ENCODE data around the gene TMEM151B. TPM values are rescaled to one million over a fixed set of nuclear protein-coding genes. Genes with fewer than 3 reads are reported as not detected.

TMEM151B gene
- total RNA-seq, 1 donor from 2014 or later = not detected

DNA sequence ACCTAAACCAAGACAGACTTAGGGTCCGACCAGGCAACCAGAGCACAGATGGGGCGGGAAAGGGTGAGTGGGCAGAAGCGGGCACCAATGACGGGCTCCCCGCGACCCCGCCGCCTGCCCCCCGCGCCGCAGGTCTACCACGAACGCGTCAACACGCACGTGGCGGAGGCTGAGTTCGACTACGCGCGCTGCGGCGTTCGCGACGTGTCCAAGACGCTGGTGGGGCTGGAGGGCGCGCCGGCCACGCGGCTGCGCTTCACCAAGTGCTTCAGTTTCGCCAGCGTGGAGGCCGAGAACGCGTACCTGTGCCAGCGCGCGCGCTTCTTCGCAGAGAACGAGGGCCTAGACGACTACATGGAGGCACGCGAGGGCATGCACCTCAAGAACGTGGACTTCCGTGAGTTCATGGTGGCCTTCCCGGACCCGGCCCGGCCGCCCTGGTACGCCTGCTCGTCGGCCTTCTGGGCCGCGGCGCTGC is 5.1 kb downstream of the TMEM151B start:
- ATAC-seq (ENCODE audit: low read depth) (no peak), DNase-seq (no peak)
- H3K27ac Mint-ChIP-seq = no peak overlapping the region
- H3K36me3 Mint-ChIP-seq (ENCODE audit: low read depth) = no peaks in the 10 kb centered on the region
- TF ChIP-seq, protein P1, sequence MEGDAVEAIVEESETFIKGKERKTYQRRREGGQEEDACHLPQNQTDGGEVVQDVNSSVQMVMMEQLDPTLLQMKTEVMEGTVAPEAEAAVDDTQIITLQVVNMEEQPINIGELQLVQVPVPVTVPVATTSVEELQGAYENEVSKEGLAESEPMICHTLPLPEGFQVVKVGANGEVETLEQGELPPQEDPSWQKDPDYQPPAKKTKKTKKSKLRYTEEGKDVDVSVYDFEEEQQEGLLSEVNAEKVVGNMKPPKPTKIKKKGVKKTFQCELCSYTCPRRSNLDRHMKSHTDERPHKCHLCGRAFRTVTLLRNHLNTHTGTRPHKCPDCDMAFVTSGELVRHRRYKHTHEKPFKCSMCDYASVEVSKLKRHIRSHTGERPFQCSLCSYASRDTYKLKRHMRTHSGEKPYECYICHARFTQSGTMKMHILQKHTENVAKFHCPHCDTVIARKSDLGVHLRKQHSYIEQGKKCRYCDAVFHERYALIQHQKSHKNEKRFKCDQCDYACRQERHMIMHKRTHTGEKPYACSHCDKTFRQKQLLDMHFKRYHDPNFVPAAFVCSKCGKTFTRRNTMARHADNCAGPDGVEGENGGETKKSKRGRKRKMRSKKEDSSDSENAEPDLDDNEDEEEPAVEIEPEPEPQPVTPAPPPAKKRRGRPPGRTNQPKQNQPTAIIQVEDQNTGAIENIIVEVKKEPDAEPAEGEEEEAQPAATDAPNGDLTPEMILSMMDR (IDR thresholded peaks at IDR 0.05) = no peak
- peaks cover 59% of the 10 kb centered on the region for H3K27me3 Mint-ChIP-seq
- intact Hi-C loops (cut with micrococcal nuclease) = no loop called here
- H3K4me3 Mint-ChIP-seq = peak overlapping the region; percentile 41
- ChIA-PET POLR2A (interaction anchor here (0.5 to 0.7 kb wide), 2 partner anchors 18 to 165 kb away, joined by 3 to 5 read pairs; no protein-coding TSS in a partner anchor), CTCF (interaction anchor here (1.4 to 1.5 kb wide), 2 partner anchors 8 to 30 kb away, joined by 4 to 5 read pairs; no protein-coding TSS in a partner anchor)
- H3K9me3 Mint-ChIP-seq = no peaks in the 10 kb centered on the region
- peaks cover 3% of the 10 kb centered on the region for H3K4me1 Mint-ChIP-seq

DNA sequence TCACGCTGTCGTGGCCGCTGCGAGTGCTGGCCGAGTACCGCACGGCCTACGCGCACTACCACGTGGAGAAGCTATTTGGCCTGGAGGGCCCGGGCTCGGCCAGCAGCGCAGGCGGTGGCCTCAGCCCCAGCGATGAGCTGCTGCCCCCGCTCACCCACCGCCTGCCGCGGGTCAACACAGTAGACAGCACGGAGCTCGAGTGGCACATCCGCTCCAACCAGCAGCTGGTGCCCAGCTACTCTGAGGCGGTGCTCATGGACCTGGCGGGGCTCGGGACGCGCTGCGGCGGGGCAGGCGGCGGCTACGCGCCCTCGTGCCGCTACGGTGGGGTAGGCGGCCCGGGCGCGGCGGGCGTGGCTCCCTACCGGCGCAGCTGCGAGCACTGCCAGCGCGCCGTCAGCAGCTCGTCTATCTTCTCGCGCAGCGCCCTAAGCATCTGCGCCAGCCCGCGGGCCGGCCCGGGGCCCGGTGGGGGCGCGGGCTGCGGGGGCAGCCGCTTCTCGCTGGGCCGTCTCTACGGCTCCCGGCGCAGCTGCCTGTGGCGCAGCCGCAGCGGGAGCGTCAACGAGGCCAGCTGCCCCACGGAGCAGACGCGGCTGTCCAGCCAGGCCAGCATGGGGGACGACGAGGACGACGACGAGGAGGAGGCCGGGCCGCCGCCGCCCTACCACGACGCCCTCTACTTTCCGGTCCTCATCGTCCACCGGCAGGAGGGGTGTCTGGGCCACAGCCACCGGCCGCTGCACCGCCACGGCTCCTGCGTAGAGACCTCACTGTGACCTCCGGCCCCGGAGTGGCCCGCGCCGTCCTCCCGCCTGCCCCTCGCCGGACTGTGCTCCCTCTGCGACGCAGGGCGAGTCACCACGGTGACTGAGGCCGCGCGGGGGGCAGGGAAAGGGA is 5.7 kb downstream of the TMEM151B start:
- POLR2A ChIA-PET = interaction anchor here (0.5 to 0.7 kb wide), 2 partner anchors 17 to 165 kb away, joined by 3 to 5 read pairs; no protein-coding TSS in a partner anchor
- intact Hi-C loops (cut with micrococcal nuclease) = no loop called here
- Mint-ChIP-seq H3K36me3 (ENCODE audit: low read depth) (no peaks in the 10 kb centered on the region), H3K27me3 (peaks cover 61% of the 10 kb centered on the region), H3K4me3 (peak overlapping the region; percentile 41), H3K9me3 (no peaks in the 10 kb centered on the region), H3K27ac (no peak overlapping the region), H3K4me1 (peaks cover 3% of the 10 kb centered on the region)
- TF ChIP-seq, protein P1 (IDR thresholded peaks at IDR 0.05) = no peak
- ATAC-seq (ENCODE audit: low read depth) (peak; percentile 76), DNase-seq (no peak)
- CTCF ChIA-PET = interaction anchor here (1.4 to 1.5 kb wide), 2 partner anchors 9 to 30 kb away, joined by 4 to 5 read pairs; no protein-coding TSS in a partner anchor

DNA sequence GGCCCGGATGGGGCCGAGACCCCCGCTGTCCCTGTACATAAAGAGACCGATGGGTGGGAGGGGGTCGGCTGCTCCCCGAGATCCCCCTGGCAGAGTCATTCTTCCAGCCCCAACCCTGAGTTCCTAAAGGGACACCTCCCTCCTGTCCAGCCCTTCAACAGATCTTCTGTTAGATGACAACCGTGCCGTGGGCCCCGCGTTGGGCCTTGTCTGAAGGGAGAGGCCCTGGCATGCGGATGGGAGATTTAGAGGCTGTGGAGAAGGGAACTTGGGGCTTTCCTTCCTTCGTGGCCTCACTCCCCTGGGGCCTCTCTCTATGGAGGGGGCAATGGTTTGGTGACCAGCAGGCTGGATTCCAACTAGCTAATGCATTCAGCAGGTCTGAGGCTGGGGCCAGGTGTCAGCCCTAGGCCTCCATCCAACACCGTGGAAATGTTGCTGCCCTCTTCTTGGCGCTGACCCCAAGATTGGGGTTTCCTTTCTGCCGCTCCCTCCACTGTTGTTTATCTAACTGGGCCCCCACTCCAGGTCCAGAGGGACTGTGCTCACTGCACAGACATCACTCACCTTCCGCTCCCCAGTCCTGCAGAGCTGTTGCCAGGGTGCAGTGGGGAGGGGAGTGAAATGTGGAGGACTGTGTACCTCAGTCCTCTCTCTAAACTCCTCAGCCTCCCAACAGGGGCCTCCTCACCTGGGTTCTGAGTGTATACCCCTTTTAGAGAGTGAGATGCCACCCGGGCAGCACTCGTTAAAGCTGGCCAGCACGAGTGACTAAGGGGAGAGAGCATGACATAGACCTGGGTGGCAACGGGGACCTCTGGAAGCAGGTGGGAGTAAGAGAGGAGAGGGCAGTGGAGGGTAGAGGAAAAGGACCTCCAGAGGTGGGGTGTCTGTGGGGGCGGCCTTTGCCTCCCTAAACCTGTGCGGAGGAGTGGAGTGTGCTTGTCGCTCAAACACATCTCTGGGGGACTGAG is 6.7 kb downstream of the TMEM151B start:
- POLR2A ChIA-PET = interaction anchor here (0.6 kb wide), 1 partner anchor 60 kb away, joined by 3 read pairs; no protein-coding TSS in a partner anchor

DNA sequence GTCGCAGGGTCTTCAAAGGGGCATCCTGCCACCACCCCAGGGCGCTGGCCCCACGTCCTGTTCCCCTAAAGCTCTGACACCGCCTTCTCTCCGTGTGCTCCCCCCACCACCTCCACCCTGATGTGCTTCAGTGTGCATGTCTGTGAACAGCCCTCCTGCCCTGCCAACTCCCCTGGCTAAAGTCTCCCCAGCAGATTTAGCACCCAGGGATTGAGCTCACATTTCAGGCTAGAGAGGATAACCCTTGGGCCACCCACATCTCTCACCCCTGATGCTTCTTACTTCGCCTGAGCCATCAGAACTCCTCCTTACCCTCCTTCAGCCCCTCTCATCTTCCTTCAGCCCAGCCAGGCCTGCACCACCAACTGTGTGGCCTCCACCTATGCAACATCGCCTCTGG is 7.5 kb downstream of the TMEM151B start:
- ChIA-PET POLR2A (no interaction called here), CTCF (no interaction called here)
- Mint-ChIP-seq H3K9me3 (no peaks in the 10 kb centered on the region), H3K4me3 (no peak overlapping the region), H3K27ac (no peak overlapping the region), H3K27me3 (peaks cover 55% of the 10 kb centered on the region), H3K4me1 (no peaks in the 10 kb centered on the region), H3K36me3 (ENCODE audit: low read depth) (no peaks in the 10 kb centered on the region)
- TF ChIP-seq, protein P1 (IDR thresholded peaks at IDR 0.05) = no peak
- DNase-seq = no peak
- intact Hi-C loops (cut with micrococcal nuclease) = no loop called here
- ATAC-seq (ENCODE audit: low read depth) = no peak

More for the DNA sequence above, 6.7 kb downstream of the TMEM151B start:
- H3K4me1 Mint-ChIP-seq = no peaks in the 10 kb centered on the region
- intact Hi-C loops (cut with micrococcal nuclease) = no loop called here
- H3K9me3 Mint-ChIP-seq = no peaks in the 10 kb centered on the region
- no peak for ATAC-seq (ENCODE audit: low read depth)
- no peak overlapping the region for H3K27ac Mint-ChIP-seq
- peak overlapping the region; percentile 50 for H3K4me3 Mint-ChIP-seq
- TF ChIP-seq, protein P1 (IDR thresholded peaks at IDR 0.05) = no peak
- DNase-seq = no peak
- CTCF ChIA-PET = interaction anchor here (1.4 kb wide), 1 partner anchor 10 kb away, joined by 5 read pairs; no protein-coding TSS in a partner anchor
- no peaks in the 10 kb centered on the region for H3K36me3 Mint-ChIP-seq (ENCODE audit: low read depth)
- H3K27me3 Mint-ChIP-seq = peaks cover 56% of the 10 kb centered on the region
